T-helper 22 cell (primary cell): ENCODE data around the gene L3MBTL1.
"Not testable (repeated sequence)": the region's sequence is repeated elsewhere in the genome, so short reads cannot be mapped to it uniquely, and the experiment has no call there.

Source experiments
- DNase-seq: peaks from one replicate; pipeline ENCODE4 v3.0.0-alpha.2; 2020; ENCODE audit warnings: low read depth

Gene L3MBTL1

DNA sequence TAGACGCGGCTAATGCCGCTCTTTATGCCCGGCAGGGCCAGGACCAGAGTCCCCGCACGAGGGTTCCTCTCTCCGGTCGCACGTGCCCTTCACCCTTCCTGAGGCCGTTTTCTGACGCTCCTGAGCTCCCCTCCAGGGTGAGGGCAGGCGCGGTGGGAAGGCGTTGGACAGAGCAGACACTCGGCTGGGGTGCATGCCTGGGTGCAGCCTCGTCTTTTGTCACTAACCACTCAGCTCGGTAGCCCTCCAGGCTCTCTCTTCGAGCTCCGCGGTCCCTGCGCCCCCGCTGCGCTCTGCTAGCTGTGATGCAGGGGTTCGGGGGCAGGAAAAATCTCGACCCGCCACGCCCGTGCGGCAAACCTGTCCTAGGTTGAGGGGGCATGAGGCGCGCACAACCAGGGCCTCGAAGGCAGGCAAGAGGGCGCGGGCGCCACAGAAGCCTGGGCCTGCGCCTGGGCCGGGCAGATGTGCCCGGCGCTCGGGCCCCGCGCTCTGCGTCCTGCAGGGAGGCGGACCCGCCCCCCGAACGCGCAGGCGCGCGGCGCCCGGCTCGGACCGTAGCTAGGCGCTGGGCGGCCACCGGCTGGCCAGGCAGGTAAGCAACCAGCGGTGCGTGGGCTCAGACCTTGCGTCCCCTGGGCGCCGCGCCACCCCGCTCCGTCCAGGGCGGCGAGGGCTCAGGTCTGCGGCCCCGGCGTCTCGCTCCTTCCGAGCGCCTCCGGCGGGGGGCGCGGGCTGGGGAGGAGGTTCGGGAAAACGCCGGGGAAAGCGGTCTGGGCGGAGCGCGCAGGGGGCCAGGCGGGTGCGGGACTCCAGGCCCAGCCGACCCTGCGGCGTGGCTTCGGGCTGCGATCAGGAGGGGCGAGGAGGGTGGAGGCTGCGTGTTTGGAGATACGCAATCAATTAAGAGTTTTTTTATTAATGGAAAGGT is at the start of gene L3MBTL1:
Gene L3MBTL1, plus strand, starts transcription at position 548 of the 931 bp plus-strand sequence. CDS start 5,807 bp downstream, outside the sequence.
- DNase-seq = no peak

DNA sequence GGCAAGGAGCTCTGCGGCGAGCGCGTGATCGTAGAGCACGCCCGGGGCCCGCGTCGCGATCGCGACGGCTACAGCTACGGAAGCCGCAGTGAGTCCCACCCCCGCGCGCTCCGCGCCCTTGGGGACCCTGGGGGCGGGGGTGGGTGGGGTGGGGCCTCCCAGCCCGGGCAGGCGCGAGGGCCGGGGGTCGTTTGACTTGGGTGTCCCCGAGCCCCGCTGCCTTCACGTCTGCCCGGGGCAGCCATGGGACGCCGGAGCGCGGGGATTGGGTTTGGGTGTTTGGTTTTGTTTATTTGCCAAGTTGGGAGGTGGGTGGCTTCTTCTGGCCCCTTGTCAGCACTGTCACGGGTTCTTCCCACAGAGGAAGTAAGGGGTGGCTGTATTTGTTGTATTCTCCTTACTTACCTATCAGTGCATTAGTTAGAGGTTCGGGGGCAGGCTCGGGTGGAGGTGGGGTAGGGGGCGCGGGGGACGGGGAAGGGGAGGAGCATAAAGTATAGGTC is 49.0 kb upstream of the L3MBTL1 start:
- DNase-seq = peak; percentile 19

DNA sequence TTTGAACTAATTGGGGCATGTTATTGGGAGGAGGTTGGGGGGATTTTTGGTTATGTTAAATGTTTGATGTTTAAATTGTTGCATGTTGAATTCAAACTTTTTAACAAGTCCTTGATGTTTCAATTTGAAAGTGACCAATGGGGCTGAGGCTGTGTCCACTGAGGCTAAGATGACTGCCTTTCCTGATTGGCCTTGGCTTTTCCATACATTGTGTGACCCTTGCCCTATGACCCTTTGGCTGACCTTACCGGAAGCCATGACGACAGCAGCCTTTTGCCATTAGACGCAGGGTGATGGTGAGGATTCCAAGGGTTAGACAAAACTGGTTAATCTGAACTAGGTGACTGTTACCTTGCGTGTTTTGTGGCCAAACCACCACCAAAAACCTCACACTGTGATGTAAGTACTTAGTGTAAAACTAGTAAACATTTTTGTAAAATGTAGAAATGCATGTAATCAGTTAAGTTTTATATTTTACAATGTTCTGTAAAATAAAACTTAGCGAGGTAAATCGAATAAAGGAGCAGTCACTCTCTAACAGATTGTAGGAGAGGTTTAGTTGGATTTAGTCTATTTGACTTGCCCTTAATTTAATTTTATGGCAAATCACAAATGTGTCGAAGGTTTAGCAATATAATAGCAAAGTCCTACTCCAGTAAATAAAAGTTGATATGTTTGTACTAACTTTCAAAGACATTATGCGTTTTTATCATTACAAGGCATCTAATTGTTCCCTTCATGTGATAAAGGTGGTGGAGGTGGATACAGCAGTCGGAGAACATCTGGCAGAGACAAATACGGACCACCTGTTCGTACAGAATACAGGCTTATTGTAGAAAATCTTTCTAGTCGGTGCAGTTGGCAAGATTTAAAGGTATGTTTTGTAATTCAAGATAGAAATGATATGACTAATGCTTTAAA is 48.2 kb upstream of the L3MBTL1 start:
- no peak for DNase-seq

DNA sequence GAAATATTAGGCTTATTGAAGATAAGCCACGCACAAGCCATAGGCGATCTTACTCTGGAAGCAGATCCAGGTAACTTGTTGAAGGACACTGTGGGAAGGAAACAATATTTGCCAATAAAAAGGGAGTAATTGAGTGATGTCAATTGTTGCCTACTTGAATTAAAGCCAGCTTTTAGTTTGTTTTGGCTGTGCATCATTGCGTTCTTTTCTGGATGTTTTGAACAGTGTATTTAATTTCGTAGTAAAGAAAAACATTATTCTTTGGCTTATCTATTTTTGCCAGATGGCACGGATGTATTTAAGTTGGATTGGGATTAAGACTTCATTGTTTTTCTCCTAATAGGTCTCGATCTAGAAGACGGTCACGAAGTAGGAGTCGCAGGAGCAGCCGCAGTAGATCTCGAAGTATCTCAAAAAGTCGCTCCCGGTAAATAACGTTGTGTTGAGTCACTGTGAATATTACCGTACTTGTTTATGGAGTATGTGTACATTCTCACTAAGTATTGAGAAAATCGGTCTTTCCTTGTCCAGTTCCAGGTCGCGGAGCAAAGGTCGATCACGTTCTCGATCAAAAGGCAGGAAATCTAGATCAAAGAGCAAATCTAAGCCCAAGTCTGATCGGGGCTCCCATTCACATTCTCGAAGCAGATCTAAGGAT is 47.2 kb upstream of the L3MBTL1 start:
- no peak for DNase-seq

DNA sequence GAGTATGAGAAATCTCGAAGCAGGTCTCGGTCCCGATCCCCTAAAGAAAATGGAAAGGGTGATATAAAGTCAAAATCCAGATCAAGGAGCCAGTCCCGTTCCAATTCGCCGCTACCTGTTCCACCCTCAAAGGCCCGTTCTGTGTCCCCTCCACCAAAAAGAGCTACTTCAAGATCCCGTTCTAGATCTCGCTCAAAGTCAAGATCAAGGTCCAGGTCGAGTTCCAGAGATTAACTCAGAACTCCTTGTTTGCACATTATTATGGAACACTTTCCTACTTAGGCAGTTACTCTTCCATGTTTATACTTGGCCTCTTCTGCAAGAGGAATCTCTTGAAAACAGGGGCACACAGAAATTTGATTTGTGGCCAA is 46.7 kb upstream of the L3MBTL1 start:
- no peak for DNase-seq

DNA sequence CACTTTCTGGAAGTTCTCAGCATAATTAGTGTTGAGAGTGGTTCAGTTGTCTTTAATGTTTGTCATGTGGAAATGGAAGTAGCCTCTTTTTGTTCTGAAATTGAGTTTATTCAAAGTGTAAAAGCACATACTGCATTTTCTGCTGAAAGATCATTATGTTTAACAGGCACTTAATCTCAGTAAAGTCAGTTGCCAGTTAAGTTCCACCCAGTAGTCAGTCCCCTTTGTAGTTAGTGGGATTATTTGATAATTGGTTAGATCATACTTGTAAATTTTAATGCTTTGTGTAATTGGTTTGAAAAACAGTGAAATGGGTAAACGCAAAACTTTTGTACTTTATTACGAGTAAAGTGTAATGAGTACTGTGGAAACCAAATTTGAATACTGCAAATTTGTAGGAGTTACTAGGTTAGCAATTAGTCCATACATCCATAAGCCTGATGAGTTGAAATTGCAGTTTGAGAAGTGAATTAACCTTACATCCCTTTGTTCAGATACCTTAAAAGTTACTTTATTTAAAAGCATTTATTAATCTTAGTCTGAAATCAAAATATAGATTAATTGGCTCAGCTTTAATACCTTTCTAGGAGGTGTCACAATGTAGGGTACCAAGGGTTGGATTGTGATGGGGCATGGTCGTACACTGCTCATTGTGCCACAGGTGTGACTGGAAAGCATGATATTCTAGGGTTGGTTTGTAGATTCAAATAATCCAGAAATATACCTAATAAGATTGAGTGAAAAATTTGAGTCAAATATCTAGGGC is 45.4 kb upstream of the L3MBTL1 start:
- no peak for DNase-seq

DNA sequence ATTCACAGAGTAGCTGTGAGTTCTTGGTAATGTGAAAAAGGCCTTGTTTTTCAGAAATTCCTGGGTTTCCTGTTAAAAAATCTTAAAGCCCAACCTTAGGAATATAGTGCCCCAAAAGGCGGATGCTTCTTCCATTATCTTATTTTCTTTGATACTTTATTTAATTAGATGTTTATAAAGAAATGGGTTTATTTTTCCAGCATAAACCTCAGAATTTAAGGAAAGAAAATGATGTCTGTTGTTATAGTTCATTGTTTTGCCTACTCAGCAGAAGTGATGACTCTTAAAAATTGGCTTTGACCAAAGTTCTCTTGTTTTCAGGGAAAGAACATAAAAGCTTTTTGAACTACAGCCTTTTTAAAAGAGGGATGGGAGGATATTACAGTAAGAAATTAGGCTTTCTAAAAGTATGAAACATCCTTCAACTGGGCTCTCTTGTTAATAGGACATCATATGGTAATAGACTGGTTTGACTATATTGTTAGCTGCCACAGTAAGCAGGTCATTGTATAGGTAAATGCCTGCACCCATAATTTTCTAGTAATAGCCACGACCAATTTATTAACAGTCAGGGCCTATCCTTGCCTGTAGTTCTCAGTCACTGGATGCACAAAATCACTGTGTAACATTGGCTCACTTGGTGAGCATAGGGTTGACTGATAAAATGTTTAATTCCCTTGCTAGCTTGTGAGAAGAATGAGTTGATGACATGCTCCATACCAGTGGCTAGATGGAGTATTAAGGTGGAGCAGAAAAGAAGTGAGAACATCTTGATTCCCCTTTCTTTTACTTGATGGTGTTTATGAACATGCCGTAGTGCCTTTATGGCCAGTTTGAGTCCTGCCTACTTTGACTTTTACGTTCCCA is 44.6 kb upstream of the L3MBTL1 start:
- no peak for DNase-seq

DNA sequence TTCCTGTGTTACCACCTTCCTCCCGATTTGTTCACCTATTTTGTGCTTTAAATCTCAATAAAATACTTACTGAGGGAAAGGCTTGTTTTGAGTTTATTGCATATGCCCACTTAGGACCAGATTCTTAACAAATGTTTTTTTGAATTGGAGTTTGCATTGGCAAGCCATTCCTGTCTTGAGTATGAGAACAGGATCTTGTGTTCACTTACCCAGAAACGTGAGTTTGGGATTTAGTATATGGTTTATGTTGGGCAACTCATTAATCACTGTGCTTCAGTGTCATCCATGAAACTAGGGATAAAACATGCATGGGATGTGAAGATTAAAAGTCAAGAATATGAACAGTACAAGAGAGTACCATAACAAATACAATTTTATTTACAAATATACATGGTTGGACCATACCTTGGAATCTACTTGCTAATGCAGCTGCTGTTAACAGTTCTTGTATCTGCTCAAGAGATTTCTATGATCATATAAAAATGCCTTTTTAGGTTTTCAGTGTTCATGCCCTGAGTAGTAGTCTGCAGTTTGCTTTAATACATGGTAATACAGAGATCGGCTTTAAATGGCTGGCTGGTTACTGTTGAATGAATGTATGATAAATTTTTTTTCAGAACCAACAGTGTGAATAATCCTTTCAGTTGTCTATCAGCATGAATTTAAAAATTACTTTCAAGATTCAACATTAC is 43.8 kb upstream of the L3MBTL1 start:
- no peak for DNase-seq

DNA sequence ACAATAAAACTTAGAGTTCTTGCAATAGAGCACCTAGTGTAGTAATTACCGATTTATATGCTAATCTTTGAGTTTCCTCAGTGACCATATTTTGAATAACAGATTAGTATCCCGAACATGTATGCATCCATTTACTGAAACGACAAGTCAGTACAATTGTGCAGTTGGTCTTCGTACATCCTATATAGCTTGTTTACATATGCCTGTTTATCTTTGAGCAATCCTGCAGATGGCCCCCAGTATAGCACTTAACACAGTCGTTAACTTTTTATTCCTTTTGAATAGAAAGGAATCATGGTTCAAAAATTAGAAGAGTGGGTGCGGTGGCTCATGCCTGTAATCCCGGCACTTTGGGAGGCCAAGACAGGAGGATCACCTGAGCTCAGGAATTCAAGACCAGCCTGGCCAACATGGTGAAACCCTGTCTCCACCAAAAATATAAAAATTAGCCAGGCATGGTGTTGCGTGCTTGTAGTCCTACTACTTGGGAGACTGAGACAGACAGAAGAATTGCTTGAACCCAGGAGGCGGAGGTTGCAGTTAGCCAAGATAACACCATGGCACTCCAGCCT is 43.2 kb upstream of the L3MBTL1 start:
- no peak for DNase-seq

DNA sequence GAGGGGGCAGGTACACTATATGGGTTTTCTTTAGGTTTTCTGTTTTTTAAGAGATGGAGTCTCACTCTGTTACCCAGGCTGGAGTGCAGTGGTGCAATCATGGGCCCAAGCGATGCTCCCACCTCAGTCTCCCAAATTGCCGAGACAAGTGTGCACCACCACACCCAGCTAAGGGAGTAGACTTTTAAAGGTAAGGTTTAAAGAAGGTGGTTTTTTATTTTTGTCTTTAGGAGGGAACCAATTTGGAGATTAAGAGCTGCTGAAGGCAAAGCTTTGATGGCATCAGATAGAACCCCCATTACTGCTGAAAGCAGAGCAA is 41.9 kb upstream of the L3MBTL1 start:
- no peak for DNase-seq

DNA sequence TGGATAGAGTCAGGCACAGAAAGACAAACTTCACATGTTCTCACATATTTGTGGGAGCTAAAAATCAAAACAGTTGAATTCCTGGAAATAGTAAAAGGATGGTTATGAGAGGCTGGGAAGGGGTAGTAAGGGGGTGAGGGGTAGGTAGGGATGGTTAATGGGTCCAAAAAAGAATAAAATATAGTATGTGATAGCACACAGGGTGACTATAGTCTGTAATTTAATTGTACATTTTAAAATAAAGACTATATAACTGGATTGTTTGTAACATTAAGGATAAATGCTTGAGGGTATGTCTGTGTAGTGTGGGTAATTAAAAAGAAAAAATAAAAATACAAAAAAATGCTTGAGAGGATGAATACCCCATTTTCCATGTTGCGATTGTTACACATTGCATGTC is 39.9 kb upstream of the L3MBTL1 start:
- no peak for DNase-seq

DNA sequence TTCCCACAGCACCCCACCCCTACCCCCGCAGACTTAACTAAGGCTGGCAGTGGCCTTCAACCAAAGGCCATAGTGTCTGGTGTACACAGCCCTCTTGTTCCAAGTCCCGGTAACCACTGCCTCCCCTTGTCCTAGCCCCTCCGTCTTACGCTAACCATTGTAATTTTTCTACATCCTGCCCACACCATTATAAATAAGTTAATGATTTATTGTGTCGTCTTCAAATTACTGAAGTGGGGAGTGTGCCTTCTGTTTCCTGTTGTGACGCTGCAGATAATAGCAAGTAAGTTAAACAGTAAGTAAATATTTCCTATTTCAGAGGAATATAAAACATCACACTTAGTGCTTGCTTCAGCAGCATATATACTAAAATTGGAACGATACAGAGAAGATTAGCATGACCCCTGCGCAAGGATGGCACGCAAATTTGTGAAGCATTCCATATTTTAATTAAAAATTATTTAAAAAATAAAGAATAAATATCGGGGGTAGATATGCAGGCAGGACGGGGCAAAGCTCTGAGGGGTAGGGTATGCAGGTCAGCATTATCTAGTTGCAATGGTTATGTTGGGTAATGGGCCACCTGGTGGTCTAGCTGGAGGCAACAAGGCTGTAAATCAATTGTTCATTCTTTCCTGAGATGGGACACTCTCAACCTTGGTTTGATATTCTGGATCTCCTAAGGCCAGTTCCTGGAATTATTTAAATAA is 34.7 kb upstream of the L3MBTL1 start:
- no peak for DNase-seq

DNA sequence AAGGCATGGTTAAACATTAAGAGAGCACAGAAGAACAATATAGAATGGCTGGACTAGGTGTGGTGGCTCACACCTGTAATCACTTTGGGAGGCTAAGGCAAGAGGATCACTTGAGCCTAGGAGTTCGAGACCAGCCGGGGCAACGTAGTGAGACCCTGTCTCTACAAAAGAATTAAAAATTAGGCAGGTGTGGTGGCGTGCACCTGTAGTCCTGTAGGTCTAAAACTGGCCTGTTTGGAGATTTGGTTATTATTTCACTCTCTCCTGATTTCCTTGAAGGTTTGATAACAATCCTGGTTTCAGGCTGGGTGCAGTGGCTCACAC is 34.2 kb upstream of the L3MBTL1 start:
- no peak for DNase-seq

DNA sequence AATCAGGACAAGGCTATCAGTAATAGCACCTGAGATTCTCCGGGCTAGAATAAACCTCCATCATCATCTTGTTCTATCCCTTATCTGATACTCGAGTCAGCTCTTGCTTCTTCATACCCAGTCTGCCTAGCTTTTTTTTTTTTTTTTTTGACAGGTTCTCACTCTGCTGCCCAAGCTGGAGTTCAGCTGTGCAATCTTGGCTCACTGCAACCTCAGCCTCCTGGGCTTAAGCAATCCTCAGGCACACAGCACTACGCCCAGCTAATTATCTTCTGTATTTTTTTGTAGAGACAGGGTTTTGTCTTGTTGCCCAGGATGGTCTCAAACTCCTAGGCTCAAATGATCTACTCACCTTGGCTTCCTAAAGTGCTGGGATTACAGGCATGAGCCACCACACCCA is 30.3 kb upstream of the L3MBTL1 start:
- DNase-seq = no peak

DNA sequence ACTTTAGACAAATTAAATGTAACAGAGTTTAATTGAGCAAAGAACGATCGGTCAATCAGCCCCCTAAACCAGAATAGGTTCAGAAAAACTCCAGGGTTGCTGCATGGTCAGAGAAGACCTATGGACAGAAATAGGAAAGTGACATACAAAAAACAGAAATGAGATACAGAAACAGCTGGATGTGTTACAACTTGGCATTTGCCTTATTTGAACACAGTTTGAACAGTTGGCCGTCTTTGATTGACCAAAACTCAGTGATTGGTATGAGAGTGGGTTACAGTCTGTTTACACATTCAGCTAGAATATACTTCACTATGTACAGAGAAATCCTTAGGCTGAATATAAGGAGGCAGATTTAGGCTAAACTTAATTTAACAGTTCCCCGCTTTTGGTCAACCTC is 29.9 kb upstream of the L3MBTL1 start:
- DNase-seq = no peak

DNA sequence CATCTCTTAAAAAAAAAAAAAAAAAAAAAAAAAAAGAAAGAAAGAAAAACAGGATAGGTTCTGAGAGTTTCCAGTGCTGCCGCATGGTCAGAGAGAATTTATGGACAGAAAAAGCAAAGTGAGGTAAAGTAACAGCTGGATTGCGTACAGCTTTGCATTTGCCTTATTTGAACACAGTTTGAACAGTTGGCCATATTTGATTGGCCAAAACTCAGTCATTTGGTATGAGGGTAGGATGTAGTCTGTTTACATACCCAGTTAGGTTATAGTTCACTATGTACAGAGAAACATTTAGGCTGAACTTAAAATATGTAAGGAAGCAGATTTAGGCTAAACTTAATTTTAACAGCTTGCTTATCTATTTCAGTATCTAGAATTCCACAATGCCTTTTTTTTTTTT is 17.5 kb upstream of the L3MBTL1 start:
- no peak for DNase-seq

DNA sequence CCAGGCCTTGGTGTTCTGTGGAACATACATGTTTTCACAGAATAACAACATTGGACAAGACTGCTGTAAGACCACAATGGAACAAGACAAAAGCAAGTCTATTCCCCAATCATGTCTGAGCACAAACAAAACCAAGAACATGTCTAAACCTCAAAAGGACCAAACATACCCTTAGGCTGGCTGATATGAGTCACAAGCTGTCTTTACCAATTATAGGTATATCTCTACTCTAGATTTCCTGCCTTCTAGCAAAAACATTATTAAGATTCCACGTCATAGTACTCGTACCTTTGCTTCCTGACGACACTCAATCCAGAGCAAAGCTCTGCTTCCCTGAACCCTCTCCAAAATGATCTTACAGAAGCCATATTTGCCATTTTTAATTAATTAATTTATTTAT is 15.4 kb upstream of the L3MBTL1 start:
- no peak for DNase-seq

DNA sequence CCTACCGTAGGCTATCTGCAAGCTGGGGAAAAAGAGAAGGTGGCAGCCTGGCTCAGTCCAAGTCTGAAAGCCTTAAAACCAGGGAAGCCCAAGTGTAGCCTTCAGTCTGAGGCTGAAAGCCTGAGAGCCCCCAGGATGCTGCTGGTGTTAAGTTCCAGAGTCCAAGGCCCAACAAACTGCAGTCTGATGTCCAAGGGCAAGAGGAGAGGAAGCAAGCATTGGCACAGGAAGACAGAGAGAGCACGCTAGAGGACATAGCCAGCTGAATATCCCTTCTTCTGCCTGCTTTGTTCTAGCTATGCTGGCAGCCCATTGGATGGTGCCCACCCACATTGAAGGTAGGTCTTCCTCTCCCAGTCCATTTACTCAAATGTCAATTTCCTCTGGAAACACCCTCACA is 12.1 kb upstream of the L3MBTL1 start:
- DNase-seq = no peak

DNA sequence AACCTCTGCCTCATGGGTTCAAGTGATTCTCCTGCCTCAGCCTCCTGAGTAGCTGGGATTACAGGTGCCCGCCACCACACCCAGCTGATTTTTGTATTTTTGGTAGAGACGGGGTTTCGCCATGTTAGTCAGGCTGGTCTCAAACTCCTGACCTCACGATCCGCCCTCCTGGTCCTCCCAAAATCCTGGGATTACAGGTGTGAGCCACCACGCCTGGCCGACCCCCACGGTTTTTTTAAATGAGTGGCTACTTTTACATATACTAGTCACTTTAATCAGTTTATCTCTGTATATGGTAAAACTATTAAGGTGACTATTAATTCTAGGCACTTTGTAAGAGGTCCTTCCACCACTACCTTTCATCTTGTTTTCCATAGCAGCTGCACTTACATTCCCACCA is 5.5 kb upstream of the L3MBTL1 start:
- DNase-seq = not testable (repeated sequence)
